CD8-positive, alpha-beta memory T cell (primary cell): ENCODE results near the gene DENND10. TPM values are rescaled to one million over a fixed set of nuclear protein-coding genes. Genes with fewer than 3 reads are reported as not detected.

Source experiments
- CTCF ChIA-PET: fragments of 350-600 bp; sonication (Branson Sonifier 250); formaldehyde crosslinking; loops from one replicate; lab custom pipeline; 2021; ENCODE audit warnings: antibody characterized with exemption; lab: Charles Lee
- POLR2A ChIA-PET: fragments of 350-600 bp; sonication (Branson Sonifier 250); formaldehyde crosslinking; loops from one replicate; lab custom pipeline; 2021; ENCODE audit warnings: antibody characterized with exemption; lab: Charles Lee
- DNase-seq, 5 donors: peaks; one replicate each; pipeline versions ENCODE4 v3.0.0 to v3.0.0-alpha.2; 2020 to 2022; ENCODE audit warnings: mixed read lengths in 1 of 5
- H3K27ac ChIP-seq: one replicate; pipeline ENCODE4 v1.7.0; 2013; ENCODE audit warnings: low read depth, mild to moderate bottlenecking, low read length, moderate library complexity
- H3K27me3 ChIP-seq: 2 replicates; pipeline ENCODE4 v1.7.0; 2013; ENCODE audit warnings: low read length, mild to moderate bottlenecking; ENCODE audit not compliant: insufficient read depth, poor library complexity, severe bottlenecking
- H3K36me3 ChIP-seq: 2 replicates; pipeline ENCODE4 v1.7.0; 2013; ENCODE audit warnings: mild to moderate bottlenecking, low read length, moderate library complexity; ENCODE audit not compliant: insufficient read depth
- H3K4me1 ChIP-seq: 2 replicates; pipeline ENCODE4 v1.7.0; 2013; ENCODE audit warnings: mild to moderate bottlenecking, low read length, moderate library complexity; ENCODE audit not compliant: insufficient read depth
- H3K4me3 ChIP-seq: 2 replicates; pipeline ENCODE4 v1.7.0; 2013; ENCODE audit warnings: mild to moderate bottlenecking, low read length
- H3K9me3 ChIP-seq: 2 replicates; pipeline ENCODE4 v1.7.0; 2013; ENCODE audit warnings: mild to moderate bottlenecking, low read length
- H3K27ac Mint-ChIP-seq, 8 donors: one replicate each; pipeline ENCODE4 v1.8.0; 2020 to 2021; ENCODE audit warnings: mixed read lengths in 8 of 8, mild to moderate bottlenecking in 6 of 8, inconsistent platforms in 3 of 8, moderate library complexity in 3 of 8
- H3K27me3 Mint-ChIP-seq, 2 donors: one replicate each; pipeline ENCODE4 v1.8.0; 2020 to 2021; ENCODE audit warnings: mixed read lengths in 2 of 2, mild to moderate bottlenecking in 1 of 2, moderate library complexity in 1 of 2
- H3K36me3 Mint-ChIP-seq, 3 donors: one replicate each; pipeline ENCODE4 v1.8.0; 2020 to 2021; ENCODE audit warnings: mixed read lengths in 3 of 3, inconsistent platforms in 1 of 3, mild to moderate bottlenecking in 1 of 3
- H3K4me1 Mint-ChIP-seq, 3 donors: one replicate each; pipeline ENCODE4 v1.8.0; 2020 to 2021; ENCODE audit warnings: mixed read lengths in 3 of 3, inconsistent platforms in 1 of 3, mild to moderate bottlenecking in 1 of 3
- H3K4me3 Mint-ChIP-seq, 7 donors: one replicate each; pipeline ENCODE4 v1.8.0; 2020 to 2021; ENCODE audit warnings: mixed read lengths in 7 of 7, mild to moderate bottlenecking in 6 of 7, moderate library complexity in 4 of 7, inconsistent platforms in 2 of 7
- H3K9me3 Mint-ChIP-seq, 5 donors: one replicate each; pipeline ENCODE4 v1.8.0; 2020 to 2022; ENCODE audit warnings: mixed read lengths in 5 of 5, mild to moderate bottlenecking in 3 of 5, moderate library complexity in 2 of 5, inconsistent platforms in 1 of 5
- polyA plus RNA-seq: library from polyadenylated mRNA; unstranded; fragments of 300-500 nt; fragmentation: Illumina TruSeq; gene quantifications from one replicate; pipeline ENCODE4 v1.2.3, GENCODE V29; 2021
- total RNA-seq, 2 experiments: library from RNA; stranded (reverse); gene quantifications; one replicate each; pipeline ENCODE4 v1.2.3, GENCODE V29; 2021

DENND10 gene
- total and polyA plus RNA-seq, 3 experiments from 2014 or later, result 23.8 to 51.0 (median 24.8) TPM

- Histone ChIP-seq H3K36me3 (peaks cover 4% of the 10 kb centered on the region), H3K4me3 (no peak overlapping the region), H3K27ac (no peak overlapping the region), H3K27me3 (no peaks in the 10 kb centered on the region), H3K4me1 (no peaks in the 10 kb centered on the region), H3K9me3 (no peaks in the 10 kb centered on the region)
- H3K9me3 Mint-ChIP-seq, result no peaks in the 10 kb centered on the region
- H3K27ac Mint-ChIP-seq, result peak overlapping the region; percentile 23 to 83 (median 56)
- peaks cover 10 to 20% (median 14%) of the 10 kb centered on the region in 3 donors for H3K4me1 Mint-ChIP-seq
- peaks cover 0 to 58% (median 6%) of the 10 kb centered on the region in 3 donors for H3K36me3 Mint-ChIP-seq
- DNase-seq, result peak in 1 of 5 donors; percentile 53
- ChIA-PET POLR2A (interaction anchor here (0.6 to 1.1 kb wide), 3 partner anchors 25 to 752 kb away, joined by 3 read pairs; partner anchors contain the start of gene MCMBP), CTCF (no interaction called here)
- H3K27me3 Mint-ChIP-seq, result no peaks in the 10 kb centered on the region
- peak overlapping the region in 5 of 7 donors; percentile 5 to 44 (median 23) for H3K4me3 Mint-ChIP-seq
Observed at GRCh38 chr10:119120413-119120867, 16.5 kb downstream of the DENND10 start.

- Mint-ChIP-seq H3K4me1 (peaks cover 10 to 20% (median 14%) of the 10 kb centered on the region in 3 donors), H3K4me3 (peak overlapping the region in 4 of 7 donors; percentile 5 to 44 (median 28)), H3K9me3 (no peaks in the 10 kb centered on the region), H3K36me3 (peaks cover 3 to 60% (median 7%) of the 10 kb centered on the region in 3 donors), H3K27me3 (no peaks in the 10 kb centered on the region), H3K27ac (peak overlapping the region in 7 of 8 donors; percentile 23 to 83 (median 67))
- POLR2A ChIA-PET, result interaction anchor here (0.6 to 1.1 kb wide), 3 partner anchors 26 to 752 kb away, joined by 3 read pairs; partner anchors contain the start of gene MCMBP
- DNase-seq, result no peak
- no peaks in the 10 kb centered on the region for H3K9me3 ChIP-seq
- H3K4me1 ChIP-seq, result no peaks in the 10 kb centered on the region
- peaks cover 6% of the 10 kb centered on the region for H3K36me3 ChIP-seq
- no peak overlapping the region for H3K27ac ChIP-seq
- no peaks in the 10 kb centered on the region for H3K27me3 ChIP-seq
- CTCF ChIA-PET, result no interaction called here
- H3K4me3 ChIP-seq, result no peak overlapping the region
Observed at GRCh38 chr10:119120875-119121274, 17.0 kb downstream of the DENND10 start.

- H3K9me3 ChIP-seq, result no peaks in the 10 kb centered on the region
- peaks cover 9 to 63% (median 18%) of the 10 kb centered on the region in 3 donors for H3K36me3 Mint-ChIP-seq
- CTCF ChIA-PET, result no interaction called here
- no peaks in the 10 kb centered on the region for H3K9me3 Mint-ChIP-seq
- H3K4me1 Mint-ChIP-seq, result peaks cover 12 to 17% (median 15%) of the 10 kb centered on the region in 3 donors
- H3K27ac Mint-ChIP-seq, result peak overlapping the region in 1 of 8 donors; percentile 8
- no peak for DNase-seq
- POLR2A ChIA-PET, result interaction anchor here (0.6 kb wide), 1 partner anchor 11 kb away, joined by 3 read pairs; no protein-coding TSS in a partner anchor
- peak overlapping the region in 1 of 7 donors; percentile 51 for H3K4me3 Mint-ChIP-seq
- H3K27me3 ChIP-seq, result no peaks in the 10 kb centered on the region
- no peak overlapping the region for H3K4me3 ChIP-seq
- H3K27ac ChIP-seq, result no peak overlapping the region
- H3K4me1 ChIP-seq, result peaks cover 8% of the 10 kb centered on the region
- H3K27me3 Mint-ChIP-seq, result no peaks in the 10 kb centered on the region
- H3K36me3 ChIP-seq, result peaks cover 3% of the 10 kb centered on the region
Observed at GRCh38 chr10:119125942-119126341, 22.0 kb downstream of the DENND10 start.

GRCh38 chr10:119129721-119130120, 25.8 kb downstream of the DENND10 start:
- Histone ChIP-seq H3K4me1 (peaks cover 24% of the 10 kb centered on the region), H3K36me3 (peaks cover 13% of the 10 kb centered on the region), H3K27me3 (no peaks in the 10 kb centered on the region), H3K27ac (no peak overlapping the region), H3K4me3 (no peak overlapping the region), H3K9me3 (no peaks in the 10 kb centered on the region)
- no peak for DNase-seq
- ChIA-PET POLR2A (no interaction called here), CTCF (no interaction called here)
- H3K4me1 Mint-ChIP-seq, result peaks cover 25 to 41% (median 34%) of the 10 kb centered on the region in 3 donors
- peak overlapping the region in 1 of 7 donors; percentile 61 for H3K4me3 Mint-ChIP-seq
- no peaks in the 10 kb centered on the region for H3K27me3 Mint-ChIP-seq
- no peaks in the 10 kb centered on the region for H3K9me3 Mint-ChIP-seq
- H3K36me3 Mint-ChIP-seq, result peaks cover 12 to 67% (median 24%) of the 10 kb centered on the region in 3 donors
- peak overlapping the region in 6 of 8 donors; percentile 7 to 43 (median 32) for H3K27ac Mint-ChIP-seq

- Mint-ChIP-seq H3K9me3 (no peaks in the 10 kb centered on the region), H3K4me1 (peaks cover 29 to 46% (median 36%) of the 10 kb centered on the region in 3 donors), H3K36me3 (peaks cover 3 to 63% (median 21%) of the 10 kb centered on the region in 3 donors), H3K4me3 (peak overlapping the region; percentile 87 to 94 (median 92)), H3K27me3 (no peaks in the 10 kb centered on the region), H3K27ac (peak overlapping the region; percentile 66 to 96 (median 95))
- Histone ChIP-seq H3K36me3 (peaks cover 10% of the 10 kb centered on the region), H3K4me3 (peak overlapping the region; percentile 65), H3K4me1 (peaks cover 24% of the 10 kb centered on the region), H3K27ac (peak overlapping the region; percentile 49), H3K27me3 (no peaks in the 10 kb centered on the region), H3K9me3 (no peaks in the 10 kb centered on the region)
- ChIA-PET POLR2A (interaction anchor here (0.6 to 2.0 kb wide), 4 partner anchors 27 to 56 kb away, joined by 3 to 8 read pairs (median 6); partner anchors contain the start of genes DENND10 and EIF3A), CTCF (interaction anchor here (1.1 to 2.3 kb wide), 6 partner anchors 9 to 76 kb away, joined by 3 to 7 read pairs (median 4); partner anchors contain the start of genes EIF3A and GRK5)
- peak in 3 of 5 donors; percentile 2 to 41 (median 30) for DNase-seq
Observed at GRCh38 chr10:119131512-119132240, 27.8 kb downstream of the DENND10 start.

- Mint-ChIP-seq H3K4me3 (peak overlapping the region in 6 of 7 donors; percentile 24 to 94 (median 92)), H3K36me3 (peaks cover 3 to 63% (median 21%) of the 10 kb centered on the region in 3 donors), H3K4me1 (peaks cover 29 to 46% (median 36%) of the 10 kb centered on the region in 3 donors), H3K27ac (peak overlapping the region; percentile 66 to 96 (median 95)), H3K27me3 (no peaks in the 10 kb centered on the region), H3K9me3 (no peaks in the 10 kb centered on the region)
- H3K4me1 ChIP-seq, result peaks cover 24% of the 10 kb centered on the region
- peaks cover 10% of the 10 kb centered on the region for H3K36me3 ChIP-seq
- no peaks in the 10 kb centered on the region for H3K27me3 ChIP-seq
- no peak for DNase-seq
- ChIA-PET CTCF (interaction anchor here (1.2 to 2.3 kb wide), 3 partner anchors 18 to 66 kb away, joined by 3 to 7 read pairs (median 5); partner anchors contain the start of gene EIF3A), POLR2A (interaction anchor here (0.5 to 2.0 kb wide), 4 partner anchors 28 to 57 kb away, joined by 4 to 8 read pairs (median 6); partner anchors contain the start of genes DENND10 and EIF3A)
- no peak overlapping the region for H3K27ac ChIP-seq
- no peaks in the 10 kb centered on the region for H3K9me3 ChIP-seq
- H3K4me3 ChIP-seq, result no peak overlapping the region
Observed at GRCh38 chr10:119132521-119133345, 28.8 kb downstream of the DENND10 start.

- ChIA-PET CTCF (no interaction called here), POLR2A (no interaction called here)
Observed at GRCh38 chr10:119133949-119134348, 30.0 kb downstream of the DENND10 start.

More at GRCh38 chr10:119133949-119134348, 30.0 kb downstream of the DENND10 start:
- DNase-seq, result no peak
- no peak overlapping the region for H3K4me3 ChIP-seq
- Mint-ChIP-seq H3K4me3 (no peak overlapping the region), H3K27me3 (no peaks in the 10 kb centered on the region), H3K27ac (peak overlapping the region in 5 of 8 donors; percentile 17 to 90 (median 23)), H3K9me3 (no peaks in the 10 kb centered on the region), H3K4me1 (peaks cover 29 to 46% (median 36%) of the 10 kb centered on the region in 3 donors), H3K36me3 (peaks cover 3 to 63% (median 19%) of the 10 kb centered on the region in 3 donors)
- no peaks in the 10 kb centered on the region for H3K27me3 ChIP-seq
- peaks cover 10% of the 10 kb centered on the region for H3K36me3 ChIP-seq
- H3K4me1 ChIP-seq, result peaks cover 24% of the 10 kb centered on the region
- no peaks in the 10 kb centered on the region for H3K9me3 ChIP-seq
- no peak overlapping the region for H3K27ac ChIP-seq
